ENCODE data around the gene MYOM3. TPM values are rescaled to one million over a fixed set of nuclear protein-coding genes. Genes with fewer than 3 reads are reported as not detected.

The MYOM3 gene
- 302 TPM for total RNA-seq
- polyA plus RNA-seq (ENCODE audit: insufficient read depth in 1 of 8, insufficient read length in 8 of 8, low replicate concordance in 1 of 8): 100 to 1,000 TPM; 255 to 555 (median 374) TPM
- long read RNA-seq, donor 1, full-length matches to known transcripts: 10 of 21 reads
- long read RNA-seq, donor 1, partial matches to known transcripts: 11 of 21 reads
- long read RNA-seq, donor 1, other reads (novel, unspliced or antisense): 0 of 21 reads
- long read RNA-seq, donor 2, full-length matches to known transcripts: 1 of 1 reads
- long read RNA-seq, donor 2, partial matches to known transcripts: 0 of 1 reads
- long read RNA-seq, donor 2, other reads (novel, unspliced or antisense): 0 of 1 reads
- long read RNA-seq, donor 3, full-length matches to known transcripts: 18 of 56 reads
- long read RNA-seq, donor 3, partial matches to known transcripts: 38 of 56 reads
- long read RNA-seq, donor 3, other reads (novel, unspliced or antisense): 0 of 56 reads
- long read RNA-seq, donor 4, full-length matches to known transcripts: 3 of 22 reads
- long read RNA-seq, donor 4, partial matches to known transcripts: 19 of 22 reads
- long read RNA-seq, donor 4, other reads (novel, unspliced or antisense): 0 of 22 reads
- long read RNA-seq, donor 5, full-length matches to known transcripts: 22 of 163 reads
- long read RNA-seq, donor 5, partial matches to known transcripts: 141 of 163 reads
- long read RNA-seq, donor 5, other reads (novel, unspliced or antisense): 0 of 163 reads
- long read RNA-seq, donor 6, full-length matches to known transcripts: 17 of 60 reads
- long read RNA-seq, donor 6, partial matches to known transcripts: 43 of 60 reads
- long read RNA-seq, donor 6, other reads (novel, unspliced or antisense): 0 of 60 reads
- long read RNA-seq, donor 7, full-length matches to known transcripts: 7 of 37 reads
- long read RNA-seq, donor 7, partial matches to known transcripts: 30 of 37 reads
- long read RNA-seq, donor 7, other reads (novel, unspliced or antisense): 0 of 37 reads
- long read RNA-seq, donor 8: 0 reads
- long read RNA-seq, donor 9, full-length matches to known transcripts: 5 of 45 reads
- long read RNA-seq, donor 9, partial matches to known transcripts: 40 of 45 reads
- long read RNA-seq, donor 9, other reads (novel, unspliced or antisense): 0 of 45 reads
- long read RNA-seq, donor 10, full-length matches to known transcripts: 5 of 42 reads
- long read RNA-seq, donor 10, partial matches to known transcripts: 37 of 42 reads
- long read RNA-seq, donor 10, other reads (novel, unspliced or antisense): 0 of 42 reads
- long read RNA-seq, donor 11, full-length matches to known transcripts: 13 of 48 reads
- long read RNA-seq, donor 11, partial matches to known transcripts: 35 of 48 reads
- long read RNA-seq, donor 11, other reads (novel, unspliced or antisense): 0 of 48 reads

GRCh38 chr1:24111996-24112779 is at the start of gene MYOM3:
Gene MYOM3, minus strand, starts transcription at chr1:24112135. Its CDS starts 3,499 bp downstream, at chr1:24108636.
- peak within 1 kb of the TSS; percentile 67 for H3K4me3 ChIP-seq (ENCODE audit: low read length)
- H3K9me3 ChIP-seq (replicated peaks; ENCODE audit: control insufficient read depth, low read depth, low read length): no peaks in the 10 kb centered on the region
- peaks cover 48% of the 10 kb centered on the region for H3K4me1 ChIP-seq (ENCODE audit: control insufficient read depth, insufficient read depth, low read length)
- peak within 1 kb of the TSS; percentile 92 for H3K27ac ChIP-seq (ENCODE audit: low read length)
- WGBS (ENCODE audit: insufficient coverage): 20% methylated on average over 10 of the region's 27 CpGs
- peak; percentile 82 for DNase-seq
- peaks cover 7% of the 10 kb centered on the region for H3K27me3 ChIP-seq (ENCODE audit: control insufficient read depth, insufficient read depth, low read length)
- H3K36me3 ChIP-seq (ENCODE audit: control insufficient read depth, insufficient read depth, low read length): peaks cover 11% of the 10 kb centered on the region

GRCh38 chr1:24161270-24161669 is 49.3 kb upstream of the MYOM3 start:
- Histone ChIP-seq H3K9me3 (replicated peaks; ENCODE audit: control insufficient read depth, low read depth, low read length) (no peaks in the 10 kb centered on the region), H3K27me3 (ENCODE audit: control insufficient read depth, insufficient read depth, low read length) (peaks cover 2% of the 10 kb centered on the region), H3K4me3 (ENCODE audit: low read length) (no peak overlapping the region), H3K4me1 (ENCODE audit: control insufficient read depth, insufficient read depth, low read length) (no peaks in the 10 kb centered on the region), H3K27ac (ENCODE audit: low read length) (no peak overlapping the region), H3K36me3 (ENCODE audit: control insufficient read depth, insufficient read depth, low read length) (no peaks in the 10 kb centered on the region)
- 72% methylated on average over 2 of the region's 4 CpGs for WGBS (ENCODE audit: insufficient coverage)
- DNase-seq: no peak

GRCh38 chr1:24159366-24159765 is 47.4 kb upstream of the MYOM3 start:
- no peak overlapping the region for H3K4me3 ChIP-seq (ENCODE audit: low read length)
- no peak for DNase-seq
- 72% methylated on average over 4 of the region's 5 CpGs for WGBS (ENCODE audit: insufficient coverage)

DNA sequence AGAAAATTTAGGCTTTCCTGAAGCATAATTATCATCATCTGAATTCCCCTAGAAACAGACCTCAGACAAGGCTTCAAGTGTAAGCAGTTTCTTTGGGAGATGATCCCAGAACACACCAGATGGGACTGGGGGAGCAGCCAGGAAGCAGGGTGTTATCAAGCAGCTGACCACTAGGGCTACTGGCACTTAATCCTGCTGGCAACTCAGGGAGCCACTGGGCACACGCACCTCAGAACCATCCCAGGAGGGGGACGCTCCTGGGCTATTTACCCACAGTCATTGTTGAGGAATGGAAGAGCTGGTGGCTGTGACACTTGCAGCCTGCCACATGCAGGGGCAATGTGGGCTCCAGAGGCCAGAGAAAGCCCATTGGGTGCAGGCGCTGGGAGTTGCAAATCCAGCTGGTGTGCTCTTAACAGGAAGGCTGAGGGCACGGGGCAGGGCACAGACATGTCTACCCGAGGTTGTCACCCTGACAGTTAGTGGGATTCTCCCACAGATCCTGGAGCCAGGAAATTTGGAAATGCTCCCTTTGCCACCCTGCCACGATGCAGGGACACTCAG is 46.1 kb upstream of the MYOM3 start:
- H3K4me1 ChIP-seq (ENCODE audit: control insufficient read depth, insufficient read depth, low read length): no peaks in the 10 kb centered on the region
- no peak overlapping the region for H3K27ac ChIP-seq (ENCODE audit: low read length)
- no peak overlapping the region for H3K4me3 ChIP-seq (ENCODE audit: low read length)
- no peaks in the 10 kb centered on the region for H3K36me3 ChIP-seq (ENCODE audit: control insufficient read depth, insufficient read depth, low read length)
- no peaks in the 10 kb centered on the region for H3K9me3 ChIP-seq (replicated peaks; ENCODE audit: control insufficient read depth, low read depth, low read length)
- H3K27me3 ChIP-seq (ENCODE audit: control insufficient read depth, insufficient read depth, low read length): peaks cover 3% of the 10 kb centered on the region
- WGBS (ENCODE audit: insufficient coverage): 86% methylated on average over 6 of the region's 6 CpGs
- DNase-seq: no peak

More at GRCh38 chr1:24159366-24159765, 47.4 kb upstream of the MYOM3 start:
- Histone ChIP-seq H3K27me3 (ENCODE audit: control insufficient read depth, insufficient read depth, low read length) (peaks cover 2% of the 10 kb centered on the region), H3K4me1 (ENCODE audit: control insufficient read depth, insufficient read depth, low read length) (no peaks in the 10 kb centered on the region), H3K27ac (ENCODE audit: low read length) (no peak overlapping the region), H3K9me3 (replicated peaks; ENCODE audit: control insufficient read depth, low read depth, low read length) (no peaks in the 10 kb centered on the region), H3K36me3 (ENCODE audit: control insufficient read depth, insufficient read depth, low read length) (no peaks in the 10 kb centered on the region)

DNA sequence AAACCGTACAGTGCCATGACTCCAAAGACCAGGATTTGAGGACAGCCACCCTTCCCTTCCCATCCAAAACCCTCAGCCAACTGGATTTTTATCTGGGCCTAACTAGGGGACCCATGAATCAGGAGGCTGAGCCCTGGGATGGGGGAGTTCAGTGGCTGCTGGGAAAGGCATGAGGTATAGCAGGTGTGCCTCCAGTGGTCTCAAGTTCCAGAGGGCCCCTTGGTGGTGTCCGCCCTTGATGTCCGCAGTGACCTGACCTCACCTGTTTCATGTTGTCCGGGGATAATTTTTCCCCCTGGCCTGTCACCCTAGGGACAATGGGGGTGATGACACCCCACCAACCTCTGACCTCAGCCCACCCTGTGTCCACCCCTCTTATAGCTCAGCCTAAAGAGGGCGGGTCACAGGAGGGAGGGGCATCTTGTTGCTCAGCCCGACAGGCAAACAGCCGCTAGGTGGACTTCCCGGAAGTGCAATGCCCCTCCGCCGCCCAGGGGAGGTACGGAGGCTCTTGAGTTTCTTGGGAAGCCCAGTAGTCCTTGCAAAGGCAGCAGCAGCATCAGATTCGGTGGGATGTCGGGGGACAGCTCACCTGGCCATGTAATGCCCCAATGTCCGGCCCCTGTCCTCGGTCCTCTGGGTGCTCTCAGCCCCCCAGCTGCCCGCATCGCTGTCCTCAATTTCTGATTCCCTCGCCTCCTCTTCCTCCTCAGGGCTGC is 44.8 kb upstream of the MYOM3 start:
- no peak for DNase-seq
- H3K4me3 ChIP-seq (ENCODE audit: low read length): no peak overlapping the region

GRCh38 chr1:24155011-24155782 is 43.3 kb upstream of the MYOM3 start:
- peaks cover 22% of the 10 kb centered on the region for H3K27me3 ChIP-seq (ENCODE audit: control insufficient read depth, insufficient read depth, low read length)
- H3K36me3 ChIP-seq (ENCODE audit: control insufficient read depth, insufficient read depth, low read length): no peaks in the 10 kb centered on the region
- WGBS (ENCODE audit: insufficient coverage): 57% methylated on average over 7 of the region's 11 CpGs
- H3K27ac ChIP-seq (ENCODE audit: low read length): no peak overlapping the region
- H3K4me1 ChIP-seq (ENCODE audit: control insufficient read depth, insufficient read depth, low read length): peaks cover 5% of the 10 kb centered on the region
- DNase-seq: no peak
- H3K4me3 ChIP-seq (ENCODE audit: low read length): no peak overlapping the region
- no peaks in the 10 kb centered on the region for H3K9me3 ChIP-seq (replicated peaks; ENCODE audit: control insufficient read depth, low read depth, low read length)

More for the DNA sequence above, 44.8 kb upstream of the MYOM3 start:
- Histone ChIP-seq H3K9me3 (replicated peaks; ENCODE audit: control insufficient read depth, low read depth, low read length) (no peaks in the 10 kb centered on the region), H3K27ac (ENCODE audit: low read length) (no peak overlapping the region), H3K27me3 (ENCODE audit: control insufficient read depth, insufficient read depth, low read length) (peaks cover 11% of the 10 kb centered on the region), H3K36me3 (ENCODE audit: control insufficient read depth, insufficient read depth, low read length) (no peaks in the 10 kb centered on the region), H3K4me1 (ENCODE audit: control insufficient read depth, insufficient read depth, low read length) (no peaks in the 10 kb centered on the region)
- 93% methylated on average over 15 of the region's 18 CpGs for WGBS (ENCODE audit: insufficient coverage)

DNA sequence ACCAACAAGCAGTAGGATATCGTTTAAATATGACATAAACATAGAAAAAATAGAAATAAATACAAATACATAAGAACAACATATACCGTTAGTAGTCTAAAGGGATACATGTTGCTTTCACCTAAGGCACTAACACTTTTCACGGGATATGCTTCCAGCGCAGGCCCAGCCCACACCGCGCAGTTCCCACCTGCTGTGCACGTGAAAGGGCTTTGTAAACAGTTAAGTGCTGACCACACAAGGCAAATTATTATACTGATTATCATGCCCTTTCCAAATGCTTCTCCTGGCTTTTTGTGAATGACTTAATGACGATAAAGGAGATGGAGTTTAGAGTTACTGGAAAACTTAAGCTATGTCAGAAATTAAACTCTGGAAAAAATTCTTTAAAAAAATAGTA is 42.3 kb upstream of the MYOM3 start:
- no peak overlapping the region for H3K4me3 ChIP-seq (ENCODE audit: low read length)
- 90% methylated on average over 2 of the region's 8 CpGs for WGBS (ENCODE audit: insufficient coverage)
- H3K36me3 ChIP-seq (ENCODE audit: control insufficient read depth, insufficient read depth, low read length): no peaks in the 10 kb centered on the region
- no peaks in the 10 kb centered on the region for H3K9me3 ChIP-seq (replicated peaks; ENCODE audit: control insufficient read depth, low read depth, low read length)
- H3K4me1 ChIP-seq (ENCODE audit: control insufficient read depth, insufficient read depth, low read length): peaks cover 7% of the 10 kb centered on the region
- H3K27ac ChIP-seq (ENCODE audit: low read length): no peak overlapping the region
- no peak for DNase-seq
- peaks cover 32% of the 10 kb centered on the region for H3K27me3 ChIP-seq (ENCODE audit: control insufficient read depth, insufficient read depth, low read length)
